Measurements from ENCODE around the gene GRIK3.

The GRIK3 gene

DNA sequence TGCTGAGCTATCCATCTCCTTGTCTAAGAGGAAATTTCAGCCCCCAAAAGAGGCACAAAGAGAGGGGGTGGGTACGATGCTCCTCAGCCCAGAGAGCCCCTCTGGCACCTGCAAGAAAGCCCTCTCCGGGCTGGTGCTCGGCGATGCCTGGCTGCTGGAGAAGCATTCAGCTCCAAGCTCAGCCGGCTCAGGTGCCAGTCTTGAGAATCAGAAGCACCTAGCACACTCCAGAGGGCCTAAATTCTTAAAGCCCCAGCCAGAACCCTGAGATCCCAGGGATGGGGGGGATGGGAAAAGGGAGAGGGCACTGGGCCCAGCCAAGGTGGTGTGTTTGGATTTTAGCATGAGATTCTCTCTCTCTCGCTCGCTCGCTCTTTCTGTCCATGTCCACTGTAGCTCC is 2.9 kb downstream of the GRIK3 start:
- H3K9me3 ChIP-seq (ENCODE audit: insufficient read depth, low read depth, low read length), result no peaks in the 10 kb centered on the region
- H4K20me1 ChIP-seq (ENCODE audit: insufficient read depth, low read length, poor library complexity, severe bottlenecking), result no peaks in the 10 kb centered on the region
- no peak overlapping the region for H3K9ac ChIP-seq (ENCODE audit: low read depth, low read length, poor library complexity, severe bottlenecking)
- no peak overlapping the region for H3K4me2 ChIP-seq (ENCODE audit: low read depth, low read length, poor library complexity, severe bottlenecking)
- H3K79me2 ChIP-seq (ENCODE audit: insufficient read depth, low read length), result no peaks in the 10 kb centered on the region
- no peak overlapping the region for H2AFZ ChIP-seq (ENCODE audit: low read length)
- TF ChIP-seq, protein P1, sequence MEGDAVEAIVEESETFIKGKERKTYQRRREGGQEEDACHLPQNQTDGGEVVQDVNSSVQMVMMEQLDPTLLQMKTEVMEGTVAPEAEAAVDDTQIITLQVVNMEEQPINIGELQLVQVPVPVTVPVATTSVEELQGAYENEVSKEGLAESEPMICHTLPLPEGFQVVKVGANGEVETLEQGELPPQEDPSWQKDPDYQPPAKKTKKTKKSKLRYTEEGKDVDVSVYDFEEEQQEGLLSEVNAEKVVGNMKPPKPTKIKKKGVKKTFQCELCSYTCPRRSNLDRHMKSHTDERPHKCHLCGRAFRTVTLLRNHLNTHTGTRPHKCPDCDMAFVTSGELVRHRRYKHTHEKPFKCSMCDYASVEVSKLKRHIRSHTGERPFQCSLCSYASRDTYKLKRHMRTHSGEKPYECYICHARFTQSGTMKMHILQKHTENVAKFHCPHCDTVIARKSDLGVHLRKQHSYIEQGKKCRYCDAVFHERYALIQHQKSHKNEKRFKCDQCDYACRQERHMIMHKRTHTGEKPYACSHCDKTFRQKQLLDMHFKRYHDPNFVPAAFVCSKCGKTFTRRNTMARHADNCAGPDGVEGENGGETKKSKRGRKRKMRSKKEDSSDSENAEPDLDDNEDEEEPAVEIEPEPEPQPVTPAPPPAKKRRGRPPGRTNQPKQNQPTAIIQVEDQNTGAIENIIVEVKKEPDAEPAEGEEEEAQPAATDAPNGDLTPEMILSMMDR (conservative IDR thresholded peaks at IDR 0.05; ENCODE audit: low read length), result no peak
- no peak for TF ChIP-seq EZH2phosphoT487 (IDR thresholded peaks at IDR 0.05; ENCODE audit: borderline replicate concordance)
- no peak overlapping the region for H3K4me3 ChIP-seq (ENCODE audit: low read length, poor library complexity, severe bottlenecking)
- no peaks in the 10 kb centered on the region for H3K4me1 ChIP-seq (ENCODE audit: insufficient read depth, low read length, poor library complexity, severe bottlenecking)
- no peaks in the 10 kb centered on the region for H3K36me3 ChIP-seq (ENCODE audit: insufficient read depth, low read length)
- H3K27me3 ChIP-seq (ENCODE audit: insufficient read depth, low read length, poor library complexity, severe bottlenecking), result no peaks in the 10 kb centered on the region
- H3K9me2 ChIP-seq (replicated peaks; ENCODE audit: low read depth, low read length), result no peaks in the 10 kb centered on the region
- H3F3A ChIP-seq (ENCODE audit: low read depth), result no peaks in the 10 kb centered on the region

DNA sequence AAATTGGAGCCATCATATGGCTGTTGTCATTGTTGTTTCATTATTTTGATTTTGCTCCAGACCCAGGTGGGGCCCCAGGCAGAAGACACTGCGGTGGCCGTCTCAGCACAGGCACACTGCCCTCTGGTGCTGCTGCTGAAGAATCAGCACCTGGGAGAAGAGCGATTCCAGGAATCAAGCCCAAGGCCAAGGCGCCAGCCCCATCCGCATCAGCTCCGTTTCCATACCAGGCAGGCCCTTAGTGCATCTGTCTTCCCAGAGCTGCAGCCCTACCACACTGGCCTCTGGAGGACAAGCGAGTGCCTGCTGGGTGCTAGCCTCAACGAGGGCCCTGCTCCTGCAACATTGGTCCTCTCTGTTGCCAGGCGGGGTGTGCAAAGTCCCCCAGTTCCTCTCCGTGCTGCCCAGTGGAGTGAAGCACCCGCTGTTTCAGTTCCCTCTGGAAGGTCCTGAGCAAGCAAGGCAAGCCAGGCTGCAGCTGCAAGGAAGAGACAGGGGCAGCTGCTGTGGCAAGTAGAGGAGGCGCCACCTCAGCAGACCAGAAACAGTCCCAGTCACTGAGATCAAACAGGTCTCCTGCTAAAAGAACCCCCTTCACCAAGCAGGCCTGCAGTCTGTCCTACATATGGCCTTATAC is 5.2 kb downstream of the GRIK3 start:
- Histone ChIP-seq H3K9ac (ENCODE audit: low read depth, low read length, poor library complexity, severe bottlenecking) (no peak overlapping the region), H3K27me3 (ENCODE audit: insufficient read depth, low read length, poor library complexity, severe bottlenecking) (no peaks in the 10 kb centered on the region), H3K9me3 (ENCODE audit: insufficient read depth, low read depth, low read length) (no peaks in the 10 kb centered on the region), H2AFZ (ENCODE audit: low read length) (no peak overlapping the region), H3K9me2 (replicated peaks; ENCODE audit: low read depth, low read length) (no peaks in the 10 kb centered on the region), H3K4me2 (ENCODE audit: low read depth, low read length, poor library complexity, severe bottlenecking) (no peak overlapping the region), H4K20me1 (ENCODE audit: insufficient read depth, low read length, poor library complexity, severe bottlenecking) (no peaks in the 10 kb centered on the region), H3K4me3 (ENCODE audit: low read length, poor library complexity, severe bottlenecking) (no peak overlapping the region), H3K36me3 (ENCODE audit: insufficient read depth, low read length) (no peaks in the 10 kb centered on the region), H3F3A (ENCODE audit: low read depth) (no peaks in the 10 kb centered on the region), H3K79me2 (ENCODE audit: insufficient read depth, low read length) (no peaks in the 10 kb centered on the region), H3K4me1 (ENCODE audit: insufficient read depth, low read length, poor library complexity, severe bottlenecking) (no peaks in the 10 kb centered on the region)
- TF ChIP-seq EZH2phosphoT487 (IDR thresholded peaks at IDR 0.05; ENCODE audit: borderline replicate concordance), result no peak
- TF ChIP-seq, protein P1 (conservative IDR thresholded peaks at IDR 0.05; ENCODE audit: low read length), result no peak

DNA sequence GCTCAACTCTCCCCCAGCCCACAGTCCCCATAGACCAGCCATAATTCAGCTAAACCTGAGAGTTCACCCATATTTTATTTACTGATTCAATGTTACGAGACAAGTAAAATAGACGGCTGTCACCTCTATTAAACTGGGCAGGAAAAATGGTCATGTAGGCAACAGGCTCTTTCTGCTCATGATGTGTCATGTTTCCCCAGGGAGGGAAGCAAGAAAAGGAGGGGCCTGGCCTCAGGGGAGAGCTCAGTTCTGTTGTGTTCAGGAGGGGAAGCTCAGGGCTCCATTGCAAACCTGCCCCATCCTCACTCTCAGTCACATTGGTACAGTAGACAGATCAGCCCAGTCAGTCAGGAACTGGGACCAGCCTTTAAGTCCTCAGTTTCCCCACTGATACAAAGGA is 12.8 kb downstream of the GRIK3 start:
- Histone ChIP-seq H3K4me3 (ENCODE audit: low read length, poor library complexity, severe bottlenecking) (no peak overlapping the region), H3K36me3 (ENCODE audit: insufficient read depth, low read length) (no peaks in the 10 kb centered on the region), H3K9ac (ENCODE audit: low read depth, low read length, poor library complexity, severe bottlenecking) (no peak overlapping the region), H3K4me2 (ENCODE audit: low read depth, low read length, poor library complexity, severe bottlenecking) (no peak overlapping the region), H3K27me3 (ENCODE audit: insufficient read depth, low read length, poor library complexity, severe bottlenecking) (no peaks in the 10 kb centered on the region), H2AFZ (ENCODE audit: low read length) (no peak overlapping the region), H3F3A (ENCODE audit: low read depth) (no peaks in the 10 kb centered on the region), H3K9me2 (replicated peaks; ENCODE audit: low read depth, low read length) (no peaks in the 10 kb centered on the region), H4K20me1 (ENCODE audit: insufficient read depth, low read length, poor library complexity, severe bottlenecking) (no peaks in the 10 kb centered on the region), H3K4me1 (ENCODE audit: insufficient read depth, low read length, poor library complexity, severe bottlenecking) (no peaks in the 10 kb centered on the region), H3K9me3 (ENCODE audit: insufficient read depth, low read depth, low read length) (no peaks in the 10 kb centered on the region), H3K79me2 (ENCODE audit: insufficient read depth, low read length) (no peaks in the 10 kb centered on the region)
- no peak for TF ChIP-seq EZH2phosphoT487 (IDR thresholded peaks at IDR 0.05; ENCODE audit: borderline replicate concordance)
- TF ChIP-seq, protein P1 (conservative IDR thresholded peaks at IDR 0.05; ENCODE audit: low read length), result no peak

Data from Loucy (cell line).